Embryonic facial prominence (tissue), 1 donor: Measurements from ENCODE around the gene THSD4.

ENCODE experiments used
- DNase-seq: peaks from one replicate; pipeline ENCODE4 v3.0.0-alpha.2; 2016; ENCODE audit errors: extremely low spot score

Gene THSD4

GRCh38 chr15:71749500-71749899 lies 634.2 kb downstream of the THSD4 start:
- DNase-seq = no peak

GRCh38 chr15:71752128-71752527 lies 636.9 kb downstream of the THSD4 start:
- DNase-seq = peak; percentile 20

GRCh38 chr15:71752604-71753289 lies 637.5 kb downstream of the THSD4 start:
- no peak for DNase-seq

GRCh38 chr15:71753346-71753745 lies 638.1 kb downstream of the THSD4 start:
- DNase-seq = no peak

DNA sequence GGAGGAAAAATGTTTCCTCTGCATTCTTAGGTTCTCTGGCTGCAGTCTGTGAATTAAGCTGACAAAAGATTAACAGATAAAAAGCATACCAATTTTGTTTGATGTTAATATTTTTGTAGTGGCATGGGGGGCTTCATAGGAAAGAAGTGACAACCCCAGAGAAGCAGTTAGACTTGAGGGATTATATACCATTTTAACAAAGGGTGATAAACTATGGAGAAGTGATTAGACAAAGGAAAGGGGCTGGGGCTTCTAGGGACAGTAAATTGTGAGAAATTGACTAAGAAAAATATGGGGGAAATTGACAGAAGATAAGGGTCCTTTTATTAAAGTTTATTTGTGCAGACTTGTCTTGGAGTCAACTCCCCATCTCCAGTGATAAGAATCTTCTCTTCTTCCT lies 639.4 kb downstream of the THSD4 start:
- no peak for DNase-seq

- no peak for DNase-seq
These were observed 640.1 kb downstream of the THSD4 start for GRCh38 chr15:71755092-71755970.

- no peak for DNase-seq
These were observed 641.5 kb downstream of the THSD4 start for GRCh38 chr15:71756599-71757352.

DNA sequence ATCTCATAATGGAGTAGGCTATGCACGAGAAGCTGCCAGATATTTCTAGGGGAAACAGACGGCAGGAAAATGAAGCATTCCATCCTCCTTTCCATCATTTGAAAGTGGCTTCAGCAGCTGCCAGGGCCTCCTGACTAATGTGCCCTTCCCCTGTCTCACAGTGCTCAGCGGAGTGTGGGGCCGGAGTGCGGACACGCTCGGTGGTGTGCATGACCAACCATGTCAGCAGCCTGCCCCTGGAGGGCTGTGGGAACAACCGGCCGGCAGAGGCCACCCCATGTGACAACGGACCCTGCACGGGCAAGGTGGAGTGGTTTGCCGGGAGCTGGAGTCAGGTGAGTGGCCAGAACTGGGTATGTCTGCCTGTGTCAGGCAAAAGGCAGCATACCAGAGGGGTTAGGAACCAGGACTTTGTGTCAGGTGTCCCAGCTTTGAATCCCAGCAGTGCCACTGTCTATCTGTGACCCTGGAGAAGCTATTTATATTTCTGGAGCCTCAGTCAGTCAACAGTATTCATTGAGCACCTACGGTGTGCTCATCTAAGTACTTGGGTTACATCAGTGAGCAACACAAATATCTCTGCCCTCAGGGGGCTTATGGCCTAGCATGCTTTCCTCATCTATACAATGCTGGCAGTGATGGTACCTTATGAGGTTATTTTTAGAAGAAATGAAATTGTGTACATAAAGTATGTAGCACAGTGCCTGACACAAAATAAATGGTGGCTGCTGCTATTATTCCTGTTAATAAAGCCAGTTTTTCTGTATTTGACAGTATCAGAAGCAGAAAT lies 642.7 kb downstream of the THSD4 start:
- DNase-seq = no peak

- no peak for DNase-seq
These were observed 643.4 kb downstream of the THSD4 start for GRCh38 chr15:71758711-71759110.

DNA sequence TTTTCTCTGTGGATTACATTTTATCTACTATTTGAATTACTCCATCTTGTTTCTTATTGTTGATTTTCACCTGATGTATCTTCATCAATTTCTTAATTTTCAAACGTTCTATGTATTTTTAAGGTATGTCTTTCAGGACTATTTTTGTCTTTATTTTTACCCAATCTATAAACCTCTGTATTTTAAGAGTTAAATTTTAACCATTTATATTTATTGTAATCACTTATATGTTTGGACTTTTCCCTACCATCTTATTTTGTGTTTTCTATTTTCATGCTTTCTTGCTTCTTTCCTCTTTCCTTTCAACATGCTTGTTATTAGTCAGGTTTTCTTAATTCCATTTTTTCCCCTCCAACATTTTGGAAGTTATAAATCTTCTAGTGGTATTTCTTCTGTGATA lies 645.6 kb downstream of the THSD4 start:
- DNase-seq = no peak

DNA sequence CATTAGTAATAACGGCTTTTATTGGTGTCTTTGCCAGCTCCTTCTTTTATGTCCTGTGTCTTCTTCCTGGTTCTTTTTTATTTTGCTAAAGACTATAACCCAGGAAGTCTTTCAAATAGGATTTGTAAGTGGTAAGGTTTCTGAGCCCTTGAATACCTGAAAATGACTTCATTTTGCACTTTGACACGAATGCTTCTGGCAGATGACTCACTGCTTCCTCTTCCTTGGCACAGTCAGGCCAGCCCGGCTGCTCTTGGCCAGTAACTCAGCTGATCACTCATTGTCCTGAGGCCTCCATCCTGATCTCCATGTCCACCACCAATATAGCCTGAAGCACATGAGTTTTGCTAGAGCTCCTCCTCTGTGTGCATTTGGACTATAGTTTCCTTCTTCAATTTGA lies 646.4 kb downstream of the THSD4 start:
- no peak for DNase-seq

DNA sequence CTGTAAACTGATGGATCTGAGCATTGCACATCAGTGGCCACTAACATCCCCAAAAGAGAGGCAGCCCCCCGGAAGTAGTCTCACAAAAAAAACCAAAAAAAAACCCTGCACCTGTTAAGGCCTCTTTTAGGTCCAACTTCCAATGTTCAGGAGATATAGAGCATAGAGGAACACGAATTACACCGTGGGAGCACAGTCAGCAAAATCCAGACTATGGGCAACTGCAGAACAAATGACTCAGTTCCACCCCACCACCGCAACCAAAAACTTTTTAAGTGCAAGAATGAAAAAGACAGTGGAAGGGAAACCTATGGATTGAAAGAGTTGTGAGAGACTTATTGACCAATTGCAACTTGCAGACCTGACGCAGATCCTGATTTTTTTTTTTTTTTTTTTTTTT lies 652.9 kb downstream of the THSD4 start:
- no peak for DNase-seq

GRCh38 chr15:71773206-71773859 lies 658.1 kb downstream of the THSD4 start:
- DNase-seq = no peak

DNA sequence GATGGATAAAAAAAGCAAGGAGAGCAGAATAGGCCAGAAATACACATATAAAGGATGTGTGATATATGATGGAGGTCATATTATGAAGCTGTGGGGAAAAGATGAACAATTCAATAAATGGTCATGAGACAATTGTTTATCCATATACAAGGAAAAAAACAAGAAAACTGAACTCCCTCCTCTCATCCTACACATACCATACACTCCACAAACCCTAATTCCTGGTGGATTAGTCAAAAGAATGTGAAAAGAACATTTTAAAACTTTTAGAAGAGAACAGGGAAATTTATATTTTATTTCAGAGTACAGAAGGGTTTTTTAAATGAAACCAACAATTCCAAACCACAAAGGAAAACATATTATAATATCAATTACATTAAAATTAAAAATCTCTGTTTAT lies 660.6 kb downstream of the THSD4 start:
- DNase-seq = no peak

DNA sequence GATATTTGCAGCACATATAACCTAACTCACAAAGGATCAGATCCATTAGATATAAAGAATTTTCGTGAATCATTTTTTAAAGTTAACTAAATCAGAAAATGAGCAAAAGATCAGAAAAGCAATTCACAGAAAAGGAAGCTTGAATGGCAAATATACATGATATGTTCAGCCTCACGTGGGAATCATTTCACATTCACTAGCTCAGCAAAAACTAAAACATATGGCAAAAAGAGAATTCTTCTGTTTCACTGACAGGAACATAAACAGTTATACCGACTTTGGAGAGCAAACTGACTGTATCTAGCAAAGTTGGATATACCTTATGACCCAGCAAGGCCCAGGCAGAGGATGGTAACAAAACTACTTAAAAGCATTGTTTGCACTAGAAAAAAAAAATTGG lies 661.0 kb downstream of the THSD4 start:
- no peak for DNase-seq

GRCh38 chr15:71777216-71777943 lies 662.1 kb downstream of the THSD4 start:
- no peak for DNase-seq

DNA sequence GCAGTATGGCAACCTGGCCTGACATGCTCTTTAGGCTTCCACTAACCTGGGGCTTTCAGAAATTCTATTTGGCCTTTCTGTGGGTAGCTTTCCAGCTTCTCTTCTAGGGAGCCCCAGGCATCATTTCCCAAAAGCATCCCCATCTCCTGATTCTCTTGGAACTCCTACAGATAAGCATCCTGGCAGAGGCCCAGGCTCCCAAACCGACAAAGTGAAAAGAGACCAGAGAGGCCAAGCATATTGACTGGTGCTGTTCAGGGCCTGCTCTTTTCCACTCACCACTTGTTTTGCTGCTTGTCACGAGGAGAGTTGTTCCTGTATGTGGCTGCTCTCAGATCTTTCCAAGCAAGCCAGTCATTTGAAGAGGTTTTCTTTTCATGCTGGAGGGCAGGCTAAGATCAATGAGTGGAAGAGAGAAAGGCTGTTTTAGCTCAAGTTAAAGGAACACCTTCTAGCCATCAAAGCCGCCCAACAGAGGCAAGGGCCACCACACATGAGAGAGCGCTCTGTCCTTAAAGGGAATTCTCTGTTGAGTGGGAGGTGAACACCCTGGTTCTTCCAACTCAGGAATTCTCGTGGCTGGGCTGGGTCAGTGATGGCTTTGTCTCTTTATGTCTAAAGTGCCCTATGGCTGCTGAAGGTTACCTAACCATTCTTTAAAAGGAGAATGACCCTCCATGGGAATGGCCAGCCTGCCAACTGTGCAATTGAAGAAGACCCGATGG lies 664.0 kb downstream of the THSD4 start:
- DNase-seq = no peak

- DNase-seq = no peak
These were observed 665.1 kb downstream of the THSD4 start for GRCh38 chr15:71780115-71780976.
